Muscle of arm (tissue), 14 donors: ENCODE data around the gene NKX2-8. TPM values are rescaled to one million over a fixed set of nuclear protein-coding genes. Genes with fewer than 3 reads are reported as not detected.
A peak's percentile ranks its signal among the peaks of the same experiment; 100 is the strongest.

Experiments used
- DNase-seq: peaks from one replicate; pipeline ENCODE4 v3.0.0-alpha.2; 2013
- long read RNA-seq, 11 donors: transcript quantifications; one replicate each; lab custom pipeline, GENCODE V29; 2026
- polyA plus RNA-seq, 12 donors: library from polyadenylated mRNA; unstranded; fragments of 120-200 nt; gene quantifications; one replicate each; pipeline ENCODE4 v1.2.1, GENCODE V29; 2013; ENCODE audit not compliant: insufficient read length in 12 of 12

Gene NKX2-8
- polyA plus RNA-seq: not detected
- long read RNA-seq, donor 1: 0 reads
- long read RNA-seq, donor 2: 0 reads
- long read RNA-seq, donor 3: 0 reads
- long read RNA-seq, donor 4: 0 reads
- long read RNA-seq, donor 5: 0 reads
- long read RNA-seq, donor 6: 0 reads
- long read RNA-seq, donor 7: 0 reads
- long read RNA-seq, donor 8: 0 reads
- long read RNA-seq, donor 9: 0 reads
- long read RNA-seq, donor 10: 0 reads
- long read RNA-seq, donor 11: 0 reads

DNA sequence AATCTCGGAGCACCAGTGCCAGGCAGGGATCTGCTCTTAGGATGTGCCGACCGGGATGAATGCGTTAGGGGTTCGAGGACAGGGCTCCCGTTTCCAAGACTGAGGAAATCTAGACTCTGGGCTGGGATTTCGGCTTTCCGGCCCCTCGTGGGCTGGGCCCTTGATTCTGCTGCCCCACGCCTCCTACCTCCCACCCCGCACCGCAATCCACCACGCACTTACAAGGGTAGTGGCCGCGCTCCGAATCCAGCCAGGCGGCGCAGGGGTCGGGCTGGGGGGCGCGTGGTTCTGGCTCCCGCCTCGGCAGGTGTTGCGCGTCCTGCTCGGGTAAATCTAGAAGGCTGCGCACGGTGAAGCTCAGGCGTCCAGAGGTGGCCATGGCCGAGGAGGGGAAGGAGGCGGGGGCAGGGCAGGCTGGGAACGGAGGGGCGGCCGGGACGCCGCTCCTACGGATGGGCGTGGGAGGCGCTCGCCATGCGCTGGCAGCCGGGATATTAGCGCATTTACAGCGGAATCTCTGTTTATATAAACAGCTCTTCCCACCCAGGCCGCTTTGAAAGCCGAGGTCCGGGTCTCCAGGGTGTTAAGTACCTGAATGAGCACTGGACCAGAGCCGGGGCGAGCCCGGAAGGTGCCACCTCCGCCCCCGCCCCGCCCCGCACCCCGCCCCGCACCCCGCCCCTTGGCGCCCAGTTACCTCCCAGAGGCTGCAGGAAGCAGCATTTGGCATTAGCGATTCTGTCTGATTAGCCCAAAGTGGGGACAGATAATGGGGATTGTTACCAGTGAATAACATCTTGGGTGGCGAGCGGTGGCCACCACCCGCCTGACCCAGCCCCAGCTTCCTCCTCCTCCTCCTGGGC is at the start of gene NKX2-8:
Gene NKX2-8, minus strand, starts transcription at position 604 of the 863 bp plus-strand sequence. Its CDS starts 225 bp downstream, at position 379.
- no peak for DNase-seq

GRCh38 chr14:36627981-36628380 is 45.6 kb upstream of the NKX2-8 start:
- DNase-seq: no peak

DNA sequence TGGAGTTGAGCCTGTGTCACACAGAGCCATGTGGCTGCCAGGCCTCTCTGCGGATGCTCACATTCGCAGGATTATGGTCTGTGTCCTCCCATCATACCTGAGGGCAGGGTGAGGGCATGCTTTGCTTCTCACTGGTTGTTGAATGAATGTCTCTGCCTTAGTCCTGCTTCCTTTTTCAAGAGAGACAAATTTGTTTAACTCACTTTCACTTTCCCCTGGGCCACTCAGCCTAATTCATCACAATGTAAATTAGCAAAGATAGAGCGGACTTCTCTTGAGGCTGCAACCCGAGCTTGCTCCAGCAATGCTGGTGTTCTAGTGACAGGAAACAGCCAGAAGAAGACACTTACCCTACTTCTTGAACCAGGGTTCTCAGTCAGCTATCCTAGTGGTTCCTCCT is 43.7 kb upstream of the NKX2-8 start:
- DNase-seq: no peak

- DNase-seq: no peak
These were observed 43.0 kb upstream of the NKX2-8 start for GRCh38 chr14:36625436-36625835.

- no peak for DNase-seq
These were observed 42.6 kb upstream of the NKX2-8 start for GRCh38 chr14:36625014-36625413.

GRCh38 chr14:36619853-36620252 is 37.4 kb upstream of the NKX2-8 start:
- no peak for DNase-seq

DNA sequence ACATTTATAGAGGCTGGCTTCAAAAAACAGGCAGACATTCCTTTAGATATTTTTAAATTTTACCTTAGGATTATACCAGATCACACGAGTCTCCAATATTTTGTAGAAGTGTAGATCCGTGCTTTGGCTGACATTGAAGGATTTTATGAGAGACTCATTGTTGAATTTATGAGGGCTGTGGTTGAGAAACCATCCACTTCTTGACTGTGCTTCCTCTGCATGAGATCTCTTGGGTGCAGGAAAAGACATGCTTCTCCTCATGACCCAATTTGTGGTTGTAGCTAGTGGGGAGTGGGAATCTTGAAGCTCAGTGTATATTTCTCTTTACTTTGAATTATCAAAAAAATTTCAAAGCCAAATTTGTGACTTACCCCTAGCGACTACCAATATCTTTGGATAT is 36.7 kb upstream of the NKX2-8 start:
- no peak for DNase-seq

GRCh38 chr14:36618641-36619040 is 36.2 kb upstream of the NKX2-8 start:
- no peak for DNase-seq

DNA sequence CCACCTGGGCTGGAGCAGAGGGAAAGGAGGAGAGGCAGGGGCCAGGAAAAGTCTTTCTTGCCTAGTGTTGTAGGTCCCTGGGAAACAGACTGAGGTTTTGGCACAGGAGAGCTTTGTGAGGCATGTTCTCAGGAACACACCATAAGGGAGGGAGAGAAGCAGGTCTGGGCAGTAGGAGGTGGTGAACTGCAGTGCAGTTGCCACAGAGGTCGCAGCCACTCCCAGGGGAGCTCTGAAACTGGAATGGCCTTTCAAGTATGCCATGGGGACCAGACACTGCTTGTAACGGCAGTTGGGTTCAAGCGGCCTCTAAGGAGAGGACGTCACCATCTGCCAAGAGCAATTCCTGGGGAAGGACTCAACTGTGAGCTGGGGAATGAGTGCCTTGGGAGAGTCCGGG is 35.4 kb upstream of the NKX2-8 start:
- no peak for DNase-seq

GRCh38 chr14:36605506-36605857 is 23.1 kb upstream of the NKX2-8 start:
- DNase-seq: no peak

DNA sequence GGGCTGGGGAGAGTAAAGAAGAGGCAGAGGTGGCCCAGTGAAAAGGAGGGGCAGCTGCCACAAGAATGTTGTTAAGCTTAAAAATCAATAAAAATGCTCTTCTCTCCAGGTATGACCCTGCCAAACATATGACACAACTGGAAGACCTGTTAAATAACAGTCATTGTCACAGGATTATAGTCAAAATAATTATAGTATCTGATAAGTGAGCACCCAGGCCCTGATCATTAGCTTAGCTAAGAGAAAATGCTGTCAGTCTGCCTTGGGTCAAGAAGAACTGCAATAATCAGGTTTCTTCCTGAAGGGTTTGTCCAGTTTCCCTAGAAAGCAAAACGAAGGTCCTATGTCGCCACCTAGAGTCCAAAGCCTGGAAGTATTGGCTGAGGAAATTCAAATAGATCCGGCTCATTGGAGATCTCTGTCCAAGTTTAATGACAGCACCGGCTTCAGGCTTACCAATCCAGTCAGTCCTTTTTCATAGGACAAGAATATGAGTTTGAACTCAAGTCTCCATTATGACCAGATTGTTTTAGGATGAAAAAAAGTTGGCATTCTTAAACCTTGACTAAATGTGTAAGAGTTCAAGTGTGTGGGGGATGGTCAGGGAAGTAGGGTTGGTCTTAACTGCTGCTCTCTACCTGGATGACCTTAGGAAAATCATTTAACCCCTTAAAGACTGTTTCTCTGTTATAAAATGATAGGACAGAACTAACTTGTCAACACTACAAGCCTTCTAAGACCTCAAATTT is 22.5 kb upstream of the NKX2-8 start:
- DNase-seq: peak; percentile 82

GRCh38 chr14:36600431-36600830 is 18.0 kb upstream of the NKX2-8 start:
- DNase-seq: no peak

GRCh38 chr14:36591482-36591881 is 9.1 kb upstream of the NKX2-8 start:
- DNase-seq: no peak

GRCh38 chr14:36588788-36589187 is 6.4 kb upstream of the NKX2-8 start:
- no peak for DNase-seq

DNA sequence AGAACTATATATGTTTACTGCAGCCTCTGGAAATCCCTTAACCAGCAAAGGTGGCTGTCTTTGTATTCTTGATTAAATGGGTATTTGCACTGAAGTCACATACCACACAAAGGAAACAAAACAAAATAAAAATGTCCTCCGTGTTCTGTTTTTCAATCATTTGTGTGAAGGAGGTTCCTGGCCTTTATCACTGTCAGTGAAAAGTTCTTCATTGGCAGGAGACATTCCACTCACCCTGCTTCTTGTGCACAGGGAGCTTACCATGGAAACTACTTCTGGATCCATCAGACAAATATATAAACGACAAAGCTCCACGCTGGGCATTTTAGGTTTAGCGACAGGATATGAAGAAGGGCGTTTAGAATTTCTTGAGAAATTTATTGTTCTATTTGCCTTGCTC is 5.7 kb upstream of the NKX2-8 start:
- no peak for DNase-seq

GRCh38 chr14:36585100-36585499 is 2.7 kb upstream of the NKX2-8 start:
- DNase-seq: no peak

- DNase-seq: no peak
These were observed 1.7 kb upstream of the NKX2-8 start for GRCh38 chr14:36583893-36584811.

DNA sequence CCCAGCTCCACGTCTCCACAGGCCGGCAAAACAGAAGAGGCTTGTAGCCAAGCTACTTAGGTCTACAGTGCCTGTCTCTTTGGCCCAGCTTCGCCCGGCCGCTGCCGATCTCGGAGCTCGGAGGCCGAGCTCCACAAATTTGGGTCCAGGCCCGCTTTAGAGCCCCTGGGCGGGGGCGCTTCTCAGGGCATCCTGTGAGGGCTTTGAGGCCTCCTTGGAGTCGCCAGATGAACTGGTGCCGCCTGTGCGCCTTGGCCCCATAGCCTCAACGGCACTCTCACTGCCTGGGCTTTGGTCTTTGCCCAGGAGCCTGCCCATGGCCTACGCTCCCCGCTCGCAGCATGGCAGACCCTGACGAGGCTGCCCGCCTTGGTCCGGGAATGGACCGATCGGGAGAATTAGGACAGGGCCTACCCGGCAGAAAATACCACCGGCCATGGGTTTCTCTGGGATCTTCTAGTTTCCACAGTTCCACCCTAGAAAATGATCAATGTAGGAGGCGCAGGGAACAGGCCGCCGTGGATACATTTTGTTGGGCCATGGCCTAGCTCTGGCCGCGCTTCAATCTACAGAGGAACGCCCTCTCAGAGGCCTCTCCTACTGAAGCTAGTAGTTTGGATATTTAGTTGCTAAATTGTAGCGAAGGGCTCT is 953 bp upstream of the NKX2-8 start:
- no peak for DNase-seq

GRCh38 chr14:36582874-36583241 is 444 bp upstream of the NKX2-8 start:
- no peak for DNase-seq

- DNase-seq: peak; percentile 22
These were observed 1.3 kb downstream of the NKX2-8 start for GRCh38 chr14:36580856-36581831.
